OCI-LY1 (cell line): ENCODE results near the gene CAMK2D.
A peak's percentile ranks its signal among the peaks of the same experiment; 100 is the strongest.

Experiments used
- H2AFZ ChIP-seq: fragments of 200-600 bp; sonication (generic), shearing (Covaris generic); 2 replicates; pipeline ENCODE4 v1.6.0; 2014; ENCODE audit warnings: antibody characterized with exemption, mild to moderate bottlenecking, low read length
- H3F3A ChIP-seq: fragments of 200-600 bp; sonication (generic), shearing (Covaris generic); 2 replicates; pipeline ENCODE4 v1.6.0; 2014; ENCODE audit warnings: mild to moderate bottlenecking, antibody characterized with exemption, low read length, moderate library complexity; ENCODE audit not compliant: insufficient read depth
- H3K27ac ChIP-seq: fragments of 200-600 bp; sonication (generic); 2 replicates; pipeline ENCODE4 v1.5.1; 2014; ENCODE audit warnings: low read length, mixed run types, mild to moderate bottlenecking, low read depth; ENCODE audit not compliant: poor library complexity, severe bottlenecking
- H3K27me3 ChIP-seq: fragments of 200-600 bp; sonication (generic); 2 replicates; pipeline ENCODE4 v1.6.0; 2014; ENCODE audit warnings: antibody characterized with exemption, mild to moderate bottlenecking, low read length, moderate library complexity; ENCODE audit not compliant: insufficient read depth
- H3K36me3 ChIP-seq: fragments of 200-600 bp; sonication (generic); 2 replicates; pipeline ENCODE4 v1.6.1; 2014; ENCODE audit warnings: mild to moderate bottlenecking, antibody characterized with exemption, low read length, moderate library complexity, mixed read lengths; ENCODE audit not compliant: insufficient read depth
- H3K4me1 ChIP-seq: fragments of 200-600 bp; sonication (generic); 2 replicates; pipeline ENCODE4 v1.5.1; 2014; ENCODE audit warnings: mild to moderate bottlenecking, low read length, moderate library complexity; ENCODE audit not compliant: insufficient read depth, severe bottlenecking
- H3K4me2 ChIP-seq: fragments of 200-600 bp; sonication (generic), shearing (Covaris generic); 2 replicates; pipeline ENCODE4 v1.6.1; 2014; ENCODE audit warnings: low read length
- H3K4me3 ChIP-seq: fragments of 200-600 bp; sonication (generic); 2 replicates; pipeline ENCODE4 v1.5.1; 2014; ENCODE audit warnings: low read length, low read depth, mild to moderate bottlenecking, mixed read lengths; ENCODE audit not compliant: poor library complexity, severe bottlenecking
- H3K79me2 ChIP-seq: fragments of 200-600 bp; shearing (Covaris generic); 2 replicates; pipeline ENCODE4 v1.6.1; 2016; ENCODE audit warnings: mixed run types, low read length, mixed read lengths; ENCODE audit not compliant: insufficient read depth
- H3K9ac ChIP-seq: fragments of 200-600 bp; sonication (generic), shearing (Covaris generic); 2 replicates; pipeline ENCODE4 v1.6.1; 2014; ENCODE audit warnings: mild to moderate bottlenecking, low read length, mixed read lengths
- H3K9me2 ChIP-seq: fragments of 200-600 bp; sonication (generic), shearing (Covaris generic); 2 replicates; pipeline ENCODE4 v1.6.1; 2014; ENCODE audit warnings: low read depth, mild to moderate bottlenecking, low read length, mixed read lengths
- H3K9me3 ChIP-seq: fragments of 200-600 bp; shearing (Covaris generic); 2 replicates; pipeline ENCODE4 v1.6.1; 2014; ENCODE audit warnings: low read length, mixed read lengths
- H4K20me1 ChIP-seq: fragments of 200-600 bp; sonication (generic), shearing (Covaris generic); 2 replicates; pipeline ENCODE4 v1.6.0; 2016; ENCODE audit warnings: mild to moderate bottlenecking, low read length; ENCODE audit not compliant: insufficient read depth
- EZH2 ChIP-seq: fragments of 200-600 bp; sonication (generic), shearing (Covaris generic); IDR thresholded peaks from 2 replicates; pipeline ENCODE4 v1.8.0; 2017; ENCODE audit warnings: borderline replicate concordance, mixed run types, mild to moderate bottlenecking, antibody characterized with exemption, low read length, moderate library complexity, mixed read lengths
- TF ChIP-seq, protein P1 (sequence below): fragments of 200-600 bp; sonication (generic), shearing (Covaris generic); IDR thresholded peaks from 2 replicates; pipeline ENCODE4 v1.5.1; 2017; ENCODE audit warnings: mild to moderate bottlenecking, antibody characterized with exemption, low read length, moderate library complexity, mixed read lengths

The CAMK2D gene

DNA sequence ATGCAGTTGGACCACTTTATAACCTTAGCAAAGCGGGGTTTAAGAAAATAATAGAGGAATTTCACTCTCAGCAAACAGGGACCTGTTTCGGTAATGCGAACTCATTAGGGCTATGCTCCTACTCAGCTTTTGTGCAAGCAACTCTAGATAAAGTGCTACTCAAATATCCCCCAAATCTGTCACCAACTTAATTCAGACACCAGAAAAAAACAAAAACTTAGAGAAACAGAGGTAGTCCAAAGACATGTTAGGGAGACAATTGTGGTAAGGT, 123.0 kb downstream of the CAMK2D start:
- Histone ChIP-seq H3K27ac (peak overlapping the region; percentile 95), H3K27me3 (no peaks in the 10 kb centered on the region), H3K4me3 (peak overlapping the region; percentile 13), H2AFZ (no peak overlapping the region), H3K36me3 (peaks cover 9% of the 10 kb centered on the region; the same call in 1 of the 2 replicates), H3K79me2 (peaks cover 44% of the 10 kb centered on the region), H3K9me2 (no peaks in the 10 kb centered on the region), H3K4me1 (peaks cover 100% of the 10 kb centered on the region), H3K4me2 (peak overlapping the region; percentile 46), H4K20me1 (no peaks in the 10 kb centered on the region), H3K9me3 (no peaks in the 10 kb centered on the region), H3F3A (peaks cover 6% of the 10 kb centered on the region; the same call in 1 of the 2 replicates), H3K9ac (peak overlapping the region; percentile 19)
- no peak for TF ChIP-seq EZH2
- TF ChIP-seq, protein P1, sequence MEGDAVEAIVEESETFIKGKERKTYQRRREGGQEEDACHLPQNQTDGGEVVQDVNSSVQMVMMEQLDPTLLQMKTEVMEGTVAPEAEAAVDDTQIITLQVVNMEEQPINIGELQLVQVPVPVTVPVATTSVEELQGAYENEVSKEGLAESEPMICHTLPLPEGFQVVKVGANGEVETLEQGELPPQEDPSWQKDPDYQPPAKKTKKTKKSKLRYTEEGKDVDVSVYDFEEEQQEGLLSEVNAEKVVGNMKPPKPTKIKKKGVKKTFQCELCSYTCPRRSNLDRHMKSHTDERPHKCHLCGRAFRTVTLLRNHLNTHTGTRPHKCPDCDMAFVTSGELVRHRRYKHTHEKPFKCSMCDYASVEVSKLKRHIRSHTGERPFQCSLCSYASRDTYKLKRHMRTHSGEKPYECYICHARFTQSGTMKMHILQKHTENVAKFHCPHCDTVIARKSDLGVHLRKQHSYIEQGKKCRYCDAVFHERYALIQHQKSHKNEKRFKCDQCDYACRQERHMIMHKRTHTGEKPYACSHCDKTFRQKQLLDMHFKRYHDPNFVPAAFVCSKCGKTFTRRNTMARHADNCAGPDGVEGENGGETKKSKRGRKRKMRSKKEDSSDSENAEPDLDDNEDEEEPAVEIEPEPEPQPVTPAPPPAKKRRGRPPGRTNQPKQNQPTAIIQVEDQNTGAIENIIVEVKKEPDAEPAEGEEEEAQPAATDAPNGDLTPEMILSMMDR = no peak

DNA sequence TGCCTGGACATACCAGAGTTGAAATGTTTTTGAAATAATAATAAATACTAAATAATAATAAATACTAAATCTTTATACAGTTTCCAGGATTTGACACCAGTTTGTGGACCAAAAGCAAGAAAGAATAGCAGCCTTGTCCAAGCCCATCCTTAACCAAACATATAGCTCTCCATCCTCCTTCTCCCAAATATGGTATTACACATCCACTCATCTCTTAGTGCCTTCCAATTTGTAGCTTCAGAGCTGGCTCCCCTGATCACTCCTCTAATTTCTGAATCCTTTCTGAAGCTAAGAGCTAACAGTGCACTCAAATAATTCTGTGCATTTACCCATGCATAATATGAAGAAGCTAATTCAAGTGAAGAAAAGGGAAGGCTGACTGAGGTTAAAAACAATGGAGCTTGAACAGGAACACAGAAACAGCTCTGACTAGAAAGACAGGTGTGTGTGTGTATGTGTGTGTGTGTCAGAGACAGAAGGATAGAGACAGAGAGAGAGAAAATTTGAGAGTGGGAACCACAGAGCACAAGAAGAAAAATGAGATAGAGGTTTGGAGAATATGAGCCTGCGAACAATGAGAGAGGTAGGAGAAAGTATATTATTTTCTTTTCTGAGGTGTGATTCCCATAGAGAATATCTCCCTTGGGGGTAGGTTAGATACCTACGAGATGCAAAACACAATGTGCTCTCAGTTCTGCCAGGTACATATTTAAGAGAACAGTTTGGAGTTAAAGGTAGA, 123.5 kb downstream of the CAMK2D start:
- Histone ChIP-seq H4K20me1 (no peaks in the 10 kb centered on the region), H3K4me3 (peak overlapping the region; percentile 13), H3K9me2 (no peaks in the 10 kb centered on the region), H3K27ac (peak overlapping the region; percentile 95), H3K9me3 (no peaks in the 10 kb centered on the region), H3K9ac (peak overlapping the region; percentile 19; the same call in 1 of the 2 replicates), H3F3A (peaks cover 6% of the 10 kb centered on the region; the same call in 1 of the 2 replicates), H3K4me2 (peak overlapping the region; percentile 46), H3K36me3 (peaks cover 13% of the 10 kb centered on the region; the same call in 1 of the 2 replicates), H3K4me1 (peaks cover 100% of the 10 kb centered on the region), H3K79me2 (peaks cover 44% of the 10 kb centered on the region), H2AFZ (no peak overlapping the region), H3K27me3 (no peaks in the 10 kb centered on the region)
- no peak for TF ChIP-seq EZH2
- TF ChIP-seq, protein P1 = no peak

DNA sequence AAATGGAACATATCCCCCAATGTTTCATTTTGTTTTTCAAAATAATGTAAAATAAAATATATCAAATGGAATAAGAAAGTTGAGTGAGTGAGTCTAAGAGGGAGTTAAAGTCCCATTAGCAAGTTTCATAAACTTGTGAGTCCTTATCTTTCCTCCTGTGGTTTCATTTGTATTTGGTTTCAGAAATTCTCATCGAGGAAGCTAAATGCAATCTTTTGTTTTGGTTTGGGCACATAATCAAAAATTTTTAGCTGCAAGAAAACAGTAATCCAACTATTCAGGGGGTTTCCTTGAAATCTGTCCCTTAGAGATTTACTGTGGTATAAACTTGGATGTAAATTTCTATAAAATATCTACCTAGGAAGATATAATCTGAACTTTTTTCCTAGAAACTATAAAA, 124.2 kb downstream of the CAMK2D start:
- Histone ChIP-seq H3K79me2 (peaks cover 44% of the 10 kb centered on the region), H3K27ac (peak overlapping the region; percentile 95), H3K4me1 (peaks cover 97% of the 10 kb centered on the region), H3F3A (peaks cover 6% of the 10 kb centered on the region; the same call in 1 of the 2 replicates), H3K9ac (no peak overlapping the region), H2AFZ (no peak overlapping the region), H3K4me3 (peak overlapping the region; percentile 53), H3K4me2 (peak overlapping the region; percentile 74), H3K27me3 (no peaks in the 10 kb centered on the region), H3K36me3 (peaks cover 13% of the 10 kb centered on the region; the same call in 1 of the 2 replicates), H3K9me2 (no peaks in the 10 kb centered on the region), H3K9me3 (no peaks in the 10 kb centered on the region), H4K20me1 (no peaks in the 10 kb centered on the region)
- TF ChIP-seq, protein P1 = no peak
- TF ChIP-seq EZH2 = no peak
